Measurements from ENCODE around the gene WIZ. TPM values are rescaled to one million over a fixed set of nuclear protein-coding genes. Genes with fewer than 3 reads are reported as not detected.

WIZ gene
- total RNA-seq, 2 donors from 2014 or later = 38.0 to 38.6 TPM

GRCh38 chr19:15424121-15424520 is 25.6 kb downstream of the WIZ start:
- TF ChIP-seq CTCF (conservative IDR thresholded peaks at IDR 0.05) = no peak
- peaks cover 8% of the 10 kb centered on the region for H3K9me3 Mint-ChIP-seq
- no peak for DNase-seq
- H3K27me3 Mint-ChIP-seq (ENCODE audit: insufficient read depth) = no peaks in the 10 kb centered on the region
- no peak overlapping the region for H3K4me3 Mint-ChIP-seq
- no peaks in the 10 kb centered on the region for H3K27me3 ChIP-seq (ENCODE audit: control insufficient read depth, insufficient read depth, low read length, poor library complexity, severe bottlenecking)
- H3K9ac ChIP-seq (ENCODE audit: extremely low read depth, low read length, poor library complexity, severe bottlenecking) = no peak overlapping the region
- H3K27ac Mint-ChIP-seq = no peak overlapping the region
- no peak overlapping the region for H3K4me3 ChIP-seq (ENCODE audit: low read length)
- H3K36me3 Mint-ChIP-seq (ENCODE audit: low read depth) = peaks cover 44% of the 10 kb centered on the region
- H3K4me1 Mint-ChIP-seq = peaks cover 2% of the 10 kb centered on the region
- H3K9me3 ChIP-seq (ENCODE audit: control insufficient read depth, low read length) = peaks cover 11% of the 10 kb centered on the region
- H3K27ac ChIP-seq (ENCODE audit: low read depth, low read length) = no peak overlapping the region
- H3K4me1 ChIP-seq (ENCODE audit: control insufficient read depth, insufficient read depth, low read length) = no peaks in the 10 kb centered on the region
- peaks cover 37% of the 10 kb centered on the region for H3K36me3 ChIP-seq (ENCODE audit: control insufficient read depth, insufficient read depth, low read length)
- WGBS, 2 experiments (ENCODE audit: insufficient coverage in 1 of 2, insufficient read length in 1 of 2) = 93 to 100% methylated on average over 4 to 13 of the region's 13 CpGs

GRCh38 chr19:15423130-15423529 is 26.6 kb downstream of the WIZ start:
- Mint-ChIP-seq H3K4me1 (peaks cover 2% of the 10 kb centered on the region), H3K9me3 (peaks cover 8% of the 10 kb centered on the region), H3K36me3 (ENCODE audit: low read depth) (peaks cover 44% of the 10 kb centered on the region), H3K27ac (no peak overlapping the region), H3K27me3 (ENCODE audit: insufficient read depth) (no peaks in the 10 kb centered on the region), H3K4me3 (no peak overlapping the region)
- Histone ChIP-seq H3K9me3 (ENCODE audit: control insufficient read depth, low read length) (peaks cover 11% of the 10 kb centered on the region), H3K27me3 (ENCODE audit: control insufficient read depth, insufficient read depth, low read length, poor library complexity, severe bottlenecking) (no peaks in the 10 kb centered on the region), H3K4me3 (ENCODE audit: low read length) (no peak overlapping the region), H3K4me1 (ENCODE audit: control insufficient read depth, insufficient read depth, low read length) (no peaks in the 10 kb centered on the region), H3K36me3 (ENCODE audit: control insufficient read depth, insufficient read depth, low read length) (peaks cover 37% of the 10 kb centered on the region), H3K27ac (ENCODE audit: low read depth, low read length) (no peak overlapping the region), H3K9ac (ENCODE audit: extremely low read depth, low read length, poor library complexity, severe bottlenecking) (no peak overlapping the region)
- no peak for TF ChIP-seq CTCF (conservative IDR thresholded peaks at IDR 0.05)
- DNase-seq = no peak
- 96 to 100% methylated on average over 2 to 6 of the region's 6 CpGs for WGBS, 2 experiments (ENCODE audit: insufficient coverage in 1 of 2, insufficient read length in 1 of 2)

- no peak for DNase-seq
- Mint-ChIP-seq H3K27ac (no peak overlapping the region), H3K27me3 (ENCODE audit: insufficient read depth) (no peaks in the 10 kb centered on the region), H3K9me3 (peaks cover 8% of the 10 kb centered on the region), H3K4me1 (peaks cover 4% of the 10 kb centered on the region), H3K36me3 (ENCODE audit: low read depth) (peaks cover 44% of the 10 kb centered on the region), H3K4me3 (no peak overlapping the region)
- Histone ChIP-seq H3K4me3 (ENCODE audit: low read length) (no peak overlapping the region), H3K9ac (ENCODE audit: extremely low read depth, low read length, poor library complexity, severe bottlenecking) (no peak overlapping the region), H3K4me1 (ENCODE audit: control insufficient read depth, insufficient read depth, low read length) (no peaks in the 10 kb centered on the region), H3K9me3 (ENCODE audit: control insufficient read depth, low read length) (peaks cover 11% of the 10 kb centered on the region), H3K36me3 (ENCODE audit: control insufficient read depth, insufficient read depth, low read length) (peaks cover 33% of the 10 kb centered on the region), H3K27ac (ENCODE audit: low read depth, low read length) (no peak overlapping the region), H3K27me3 (ENCODE audit: control insufficient read depth, insufficient read depth, low read length, poor library complexity, severe bottlenecking) (no peaks in the 10 kb centered on the region)
- TF ChIP-seq CTCF (conservative IDR thresholded peaks at IDR 0.05) = peak; percentile 31
- 93 to 95% methylated on average over 14 to 22 of the region's 22 CpGs for WGBS, 2 experiments (ENCODE audit: insufficient coverage in 1 of 2, insufficient read length in 1 of 2)
Observed at GRCh38 chr19:15422296-15423075, 27.3 kb downstream of the WIZ start.

All from endodermal cell (in vitro differentiated cells).